ENCODE data around the gene INSC.

DNA sequence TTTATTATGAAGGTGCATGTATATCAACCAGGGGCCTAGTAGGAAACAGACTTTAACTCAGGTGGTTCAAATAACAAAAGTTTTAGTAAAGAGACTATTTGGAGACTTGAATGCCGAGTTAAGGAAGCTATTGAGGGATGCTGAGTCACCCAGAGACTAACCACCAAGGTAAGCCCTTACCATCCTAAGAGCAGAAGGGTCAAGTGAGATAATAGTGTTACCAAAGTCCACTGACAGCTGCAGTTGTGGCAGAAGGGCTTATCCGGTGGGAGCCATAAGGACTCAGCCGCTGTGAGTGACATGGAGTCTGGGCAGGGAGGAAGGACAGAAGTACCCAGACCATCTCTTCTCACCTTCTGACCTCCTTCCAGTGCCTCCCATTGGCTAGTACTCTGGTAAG lies 134.0 kb downstream of the INSC start:
- TF ChIP-seq POLR2AphosphoS5 (IDR thresholded peaks at IDR 0.05; ENCODE audit: low read depth): no peak
- no peak for TF ChIP-seq ZNF114 (CRISPR knock-in tag; IDR thresholded peaks at IDR 0.05)

Data from GM23338 (cell line).